Breast epithelium (tissue), 4 donors: Measurements from ENCODE around the gene FRK. TPM values are rescaled to one million over a fixed set of nuclear protein-coding genes. Genes with fewer than 3 reads are reported as not detected.

Experiments
- DNase-seq, 2 donors: peaks; one replicate each; pipeline ENCODE4 v3.0.0-alpha.2; 2019; ENCODE audit warnings: low spot score in 2 of 2
- H3K27ac ChIP-seq, 2 donors: fragments of 200-600 bp; sonication (generic) in 1 of 2; one replicate each; pipeline ENCODE4 v1.5.1; 2016 to 2019; ENCODE audit warnings: mild to moderate bottlenecking in 1 of 2
- H3K27me3 ChIP-seq, 2 donors: fragments of 200-600 bp; sonication (generic) in 1 of 2; one replicate each; pipeline versions ENCODE4 v1.5.1 to v1.6.0; 2017 to 2019; ENCODE audit warnings: control low read depth in 1 of 2, mild to moderate bottlenecking in 1 of 2
- H3K36me3 ChIP-seq: fragments of 200-600 bp; one replicate; pipeline ENCODE4 v1.5.1; 2019
- H3K4me1 ChIP-seq, 2 donors: fragments of 200-600 bp; sonication (generic); one replicate each; pipeline ENCODE4 v1.5.1; 2016 to 2019; ENCODE audit warnings: control low read depth in 1 of 2
- H3K4me3 ChIP-seq, 3 donors: fragments of 200-600 bp; sonication (generic); 1 replicate in 2 of 3; 2 replicates in 1 of 3; pipeline ENCODE4 v1.5.1; 2016 to 2019; ENCODE audit warnings: mild to moderate bottlenecking in 3 of 3, moderate library complexity in 2 of 3
- H3K9me3 ChIP-seq, 2 donors: fragments of 200-600 bp; sonication (generic) in 1 of 2; one replicate each; pipeline ENCODE4 v1.5.1; 2016 to 2019; ENCODE audit warnings: control low read depth in 1 of 2
- POLR2A ChIP-seq: fragments of 450-650 bp; IDR thresholded peaks from one replicate; pipeline ENCODE4 v1.6.1; 2016; ENCODE audit warnings: antibody characterized with exemption, mild to moderate bottlenecking, moderate library complexity
- POLR2AphosphoS5 ChIP-seq, 3 donors: sonication (generic); formaldehyde crosslinking; IDR thresholded peaks; one replicate each; pipeline ENCODE4 v1.6.1; 2017; ENCODE audit warnings: antibody characterized with exemption in 3 of 3
- intact Hi-C: fragments of 100-400 bp; cut with DNase I; formaldehyde crosslinking; loops from one replicate; pipeline ENCODE4 v1.15.1; 2023; ENCODE audit warnings: low total_unique reads
- total RNA-seq, 3 donors: library from RNA; depleted of rRNA; stranded (reverse); fragments of >200 nt; gene quantifications; one replicate each; pipeline ENCODE4 v1.1.0, GENCODE V29; 2016
- TF ChIP-seq, protein P1 (sequence below), 3 donors: fragments of 450-650 bp; IDR thresholded peaks; one replicate each; pipeline ENCODE4 v1.5.1; 2016 to 2017; ENCODE audit warnings: antibody characterized with exemption in 3 of 3, mild to moderate bottlenecking in 3 of 3, moderate library complexity in 3 of 3

Gene FRK
- total RNA-seq, 3 donors from 2014 or later, result 0.64 to 10.5 (median 5.9) TPM

DNA sequence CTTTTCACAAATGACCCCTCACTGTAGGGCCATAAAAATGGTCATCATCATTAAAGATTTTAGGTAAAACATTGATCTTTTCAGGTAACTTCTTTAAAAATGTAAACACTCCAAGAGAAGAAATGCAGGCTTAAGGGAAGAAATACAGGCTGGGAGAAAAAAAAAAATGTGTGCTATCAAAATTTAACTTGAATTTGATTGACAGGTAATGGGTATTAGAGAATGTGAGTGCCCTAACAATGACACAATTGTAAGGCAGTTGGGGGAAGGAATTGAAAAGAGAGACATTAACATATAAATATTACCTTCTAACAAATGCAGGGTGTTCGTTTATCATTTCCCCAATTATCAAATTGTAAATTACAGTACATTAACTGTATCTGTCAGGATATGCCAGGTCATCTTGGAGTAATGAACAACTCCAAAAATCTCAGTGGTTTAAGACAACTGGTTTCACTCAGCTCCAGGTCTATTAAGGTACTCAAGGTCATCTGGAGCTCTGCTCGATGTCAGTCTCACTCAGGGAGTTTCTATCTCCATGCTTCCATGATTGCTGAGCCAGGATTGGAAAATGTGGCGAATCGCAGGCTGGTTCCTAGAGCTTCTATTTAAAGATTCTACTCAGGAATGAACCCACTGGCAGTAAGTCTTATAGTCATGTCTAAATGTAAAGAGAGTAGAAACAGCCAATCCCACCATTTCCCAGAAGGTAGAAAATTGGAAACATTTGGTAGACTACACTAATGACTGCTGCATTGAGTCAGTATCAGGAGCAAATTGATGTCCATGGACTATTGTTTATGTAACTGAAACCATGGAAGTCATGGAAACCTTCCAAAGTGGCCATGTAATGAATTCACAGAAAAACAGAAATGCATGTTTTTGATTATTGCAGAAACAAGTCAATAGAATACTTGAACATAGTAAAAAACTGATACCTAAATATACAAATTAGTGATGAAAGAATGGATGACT is 55.6 kb downstream of the FRK start:
- Histone ChIP-seq H3K4me1 (no peaks in the 10 kb centered on the region), H3K4me3 (no peak overlapping the region), H3K9me3 (no peaks in the 10 kb centered on the region), H3K27ac (no peak overlapping the region), H3K27me3 (no peaks in the 10 kb centered on the region), H3K36me3 (no peaks in the 10 kb centered on the region)
- DNase-seq, result no peak
- intact Hi-C loops, result no loop called here
- TF ChIP-seq POLR2A, result no peak

DNA sequence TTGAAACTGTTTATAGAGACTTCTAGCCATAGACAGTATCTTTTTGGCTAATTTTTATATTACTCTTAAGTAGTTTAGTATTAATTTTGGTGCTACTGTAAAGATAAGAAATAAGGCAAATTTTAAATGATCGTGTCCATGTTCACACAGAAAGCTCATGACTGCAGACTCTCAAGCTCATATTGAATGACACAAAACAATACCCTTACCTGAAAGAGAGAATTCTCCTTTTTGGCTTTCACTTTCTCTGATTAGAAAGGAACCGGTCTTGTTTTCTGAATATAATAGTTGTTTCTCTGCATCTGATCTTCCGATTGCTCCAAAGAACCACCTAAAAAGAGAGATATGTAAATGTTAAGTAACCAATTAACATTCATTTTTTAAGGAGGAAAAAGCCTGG is 57.0 kb downstream of the FRK start:
- TF ChIP-seq POLR2AphosphoS5 (IDR thresholded peaks at IDR 0.05), result no peak
- TF ChIP-seq, protein P1, sequence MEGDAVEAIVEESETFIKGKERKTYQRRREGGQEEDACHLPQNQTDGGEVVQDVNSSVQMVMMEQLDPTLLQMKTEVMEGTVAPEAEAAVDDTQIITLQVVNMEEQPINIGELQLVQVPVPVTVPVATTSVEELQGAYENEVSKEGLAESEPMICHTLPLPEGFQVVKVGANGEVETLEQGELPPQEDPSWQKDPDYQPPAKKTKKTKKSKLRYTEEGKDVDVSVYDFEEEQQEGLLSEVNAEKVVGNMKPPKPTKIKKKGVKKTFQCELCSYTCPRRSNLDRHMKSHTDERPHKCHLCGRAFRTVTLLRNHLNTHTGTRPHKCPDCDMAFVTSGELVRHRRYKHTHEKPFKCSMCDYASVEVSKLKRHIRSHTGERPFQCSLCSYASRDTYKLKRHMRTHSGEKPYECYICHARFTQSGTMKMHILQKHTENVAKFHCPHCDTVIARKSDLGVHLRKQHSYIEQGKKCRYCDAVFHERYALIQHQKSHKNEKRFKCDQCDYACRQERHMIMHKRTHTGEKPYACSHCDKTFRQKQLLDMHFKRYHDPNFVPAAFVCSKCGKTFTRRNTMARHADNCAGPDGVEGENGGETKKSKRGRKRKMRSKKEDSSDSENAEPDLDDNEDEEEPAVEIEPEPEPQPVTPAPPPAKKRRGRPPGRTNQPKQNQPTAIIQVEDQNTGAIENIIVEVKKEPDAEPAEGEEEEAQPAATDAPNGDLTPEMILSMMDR (IDR thresholded peaks at IDR 0.05), result no peak
- TF ChIP-seq POLR2A, result no peak
- no peak for DNase-seq
- intact Hi-C loops, result no loop called here
- H3K4me1 ChIP-seq, result no peaks in the 10 kb centered on the region
- no peaks in the 10 kb centered on the region for H3K9me3 ChIP-seq
- no peaks in the 10 kb centered on the region for H3K27me3 ChIP-seq
- no peaks in the 10 kb centered on the region for H3K36me3 ChIP-seq
- no peak overlapping the region for H3K27ac ChIP-seq
- no peak overlapping the region for H3K4me3 ChIP-seq

GRCh38 chr6:116002756-116003155 is 57.9 kb downstream of the FRK start:
- Histone ChIP-seq H3K9me3 (no peaks in the 10 kb centered on the region), H3K27me3 (no peaks in the 10 kb centered on the region)
- intact Hi-C loops, result no loop called here

DNA sequence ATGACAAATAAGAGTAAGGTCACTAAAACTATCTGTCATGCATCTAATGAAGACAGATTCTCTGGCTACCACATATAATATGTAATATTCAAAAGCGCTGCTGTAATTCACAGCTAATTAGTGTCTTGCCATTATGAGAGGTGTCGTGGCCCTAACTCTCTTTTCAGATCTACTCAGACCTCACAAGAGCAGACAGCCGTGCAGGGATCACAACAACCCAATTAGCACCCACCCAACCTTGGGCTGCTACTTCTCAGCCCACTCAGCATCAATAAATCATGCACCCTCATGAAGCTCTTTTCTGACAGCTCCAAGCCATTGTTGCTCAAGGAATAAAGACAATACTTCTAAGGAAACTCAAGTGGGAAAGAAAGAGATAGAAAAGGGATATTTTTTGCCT is 61.5 kb downstream of the FRK start:
- intact Hi-C loops, result no loop called here
- Histone ChIP-seq H3K9me3 (no peaks in the 10 kb centered on the region), H3K4me3 (no peak overlapping the region), H3K36me3 (no peaks in the 10 kb centered on the region), H3K4me1 (no peaks in the 10 kb centered on the region), H3K27me3 (no peaks in the 10 kb centered on the region), H3K27ac (no peak overlapping the region)
- no peak for DNase-seq
- TF ChIP-seq POLR2A, result no peak
- no peak for TF ChIP-seq POLR2AphosphoS5 (IDR thresholded peaks at IDR 0.05)
- TF ChIP-seq, protein P1 (IDR thresholded peaks at IDR 0.05), result no peak

More at GRCh38 chr6:116002756-116003155, 57.9 kb downstream of the FRK start:
- no peaks in the 10 kb centered on the region for H3K36me3 ChIP-seq
- H3K4me3 ChIP-seq, result no peak overlapping the region
- H3K4me1 ChIP-seq, result no peaks in the 10 kb centered on the region
- no peak for TF ChIP-seq POLR2A
- TF ChIP-seq, protein P1 (IDR thresholded peaks at IDR 0.05), result no peak
- no peak for TF ChIP-seq POLR2AphosphoS5 (IDR thresholded peaks at IDR 0.05)
- H3K27ac ChIP-seq, result no peak overlapping the region
- DNase-seq, result no peak

DNA sequence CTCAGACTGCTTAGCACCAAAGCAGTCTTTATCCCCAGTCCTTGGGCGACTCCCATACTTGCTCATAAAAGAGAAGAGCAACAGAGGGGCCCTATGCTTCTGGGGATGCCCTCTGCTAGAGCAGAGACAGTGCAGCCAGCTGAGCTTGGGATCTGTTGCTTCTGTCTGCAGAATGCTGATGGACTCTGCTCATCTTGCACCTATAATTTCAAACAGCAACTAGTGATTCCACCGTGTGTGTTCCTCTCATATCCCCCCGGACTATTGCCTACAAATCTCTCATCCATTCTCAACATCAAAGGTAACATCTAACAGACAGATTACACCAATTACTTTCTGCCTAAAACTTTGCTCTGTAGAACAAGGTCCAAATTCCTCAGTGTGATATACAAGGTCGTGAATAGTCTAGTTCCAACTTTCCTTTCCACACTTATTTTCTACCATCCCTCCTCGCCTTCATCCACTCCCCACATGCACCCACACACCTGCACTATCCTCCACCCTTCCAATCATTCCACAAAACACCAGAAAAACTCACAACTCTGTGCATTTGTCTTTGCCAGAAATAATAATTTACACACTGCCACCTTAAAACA is 62.6 kb downstream of the FRK start:
- no peak overlapping the region for H3K27ac ChIP-seq
- TF ChIP-seq POLR2AphosphoS5 (IDR thresholded peaks at IDR 0.05), result no peak
- TF ChIP-seq, protein P1 (IDR thresholded peaks at IDR 0.05), result no peak
- TF ChIP-seq POLR2A, result no peak
- no peaks in the 10 kb centered on the region for H3K36me3 ChIP-seq
- H3K27me3 ChIP-seq, result no peaks in the 10 kb centered on the region
- no peak overlapping the region for H3K4me3 ChIP-seq
- intact Hi-C loops, result no loop called here
- no peaks in the 10 kb centered on the region for H3K4me1 ChIP-seq
- DNase-seq, result no peak
- no peaks in the 10 kb centered on the region for H3K9me3 ChIP-seq
